IPS-NIHi7 (cell line): Measurements from ENCODE around the gene CRK.
"Not testable (repeated sequence)": the region's sequence is repeated elsewhere in the genome, so short reads cannot be mapped to it uniquely, and the experiment has no call there.

ENCODE experiments used
- DNase-seq: peaks from one replicate; pipeline ENCODE4 v3.0.0; 2012; ENCODE audit warnings: mixed read lengths; ENCODE audit errors: extremely low spot score

Gene CRK

GRCh38 chr17:1387490-1388227, 68.4 kb downstream of the CRK start:
- DNase-seq = not testable (repeated sequence)

- not testable (repeated sequence) for DNase-seq
These were observed 69.3 kb downstream of the CRK start for GRCh38 chr17:1386675-1387190.

- no peak for DNase-seq
These were observed 69.8 kb downstream of the CRK start for GRCh38 chr17:1386265-1386664.

- no peak for DNase-seq
These were observed 70.2 kb downstream of the CRK start for GRCh38 chr17:1385861-1386260.

GRCh38 chr17:1384905-1385435, 71.1 kb downstream of the CRK start:
- DNase-seq = no peak

GRCh38 chr17:1379930-1380313, 76.1 kb downstream of the CRK start:
- DNase-seq = no peak

- no peak for DNase-seq
These were observed 76.7 kb downstream of the CRK start for GRCh38 chr17:1379208-1379929.

- not testable (repeated sequence) for DNase-seq
These were observed 77.6 kb downstream of the CRK start for GRCh38 chr17:1378476-1378860.

GRCh38 chr17:1377334-1377733, 78.7 kb downstream of the CRK start:
- DNase-seq = no peak

GRCh38 chr17:1376061-1376460, 80.0 kb downstream of the CRK start:
- no peak for DNase-seq

- DNase-seq = no peak
These were observed 80.4 kb downstream of the CRK start for GRCh38 chr17:1375615-1376014.

GRCh38 chr17:1374431-1375177, 81.4 kb downstream of the CRK start:
- no peak for DNase-seq

- no peak for DNase-seq
These were observed 82.3 kb downstream of the CRK start for GRCh38 chr17:1373707-1374237.

GRCh38 chr17:1372618-1373017, 83.4 kb downstream of the CRK start:
- DNase-seq = no peak

- DNase-seq = no peak
These were observed 84.0 kb downstream of the CRK start for GRCh38 chr17:1371893-1372590.
